HepG2 (cell line): ENCODE results near the gene KBTBD13. TPM values are rescaled to one million over a fixed set of nuclear protein-coding genes. Genes with fewer than 3 reads are reported as not detected.
A peak's percentile ranks its signal among the peaks of the same experiment; 100 is the strongest.

Experiments
- ATAC-seq: fragments of 200-7000 bp; cut with Tn5 transposase; 3 replicates; pipeline ENCODE4 v1.9.1; 2020; ENCODE audit warnings: mild to moderate bottlenecking, moderate library complexity
- BruUV-seq: library from RNA; stranded (reverse); fragments of 400-500 nt; replicated peaks from 2 replicates; lab custom pipeline; 2021; lab: Mats Ljungman, UMichigan
- CTCF ChIA-PET: fragments of 300-600 bp; formaldehyde crosslinking; extraction: SDS; loops from one replicate; lab custom pipeline; 2021; ENCODE audit warnings: low total read pairs, inconsistent platforms, low intra/inter-chr PET ratio; lab: Yijun Ruan, JAX
- POLR2A ChIA-PET: fragments of 350-600 bp; sonication (Branson Sonifier 250); formaldehyde crosslinking; loops from one replicate; lab custom pipeline; 2020; ENCODE audit warnings: antibody characterized with exemption, inconsistent platforms; lab: Yijun Ruan, JAX
- DNase-seq: peaks from one replicate; pipeline ENCODE4 v3.0.0-alpha.2; 2015; ENCODE audit warnings: low spot score
- FAIRE-seq: peaks from 3 replicates; lab custom pipeline; 2011; peaks lifted over from hg19 to GRCh38; lab: Jason Lieb, UNC
- H2AFZ ChIP-seq: one replicate; pipeline ENCODE4 v1.6.1; 2011; ENCODE audit warnings: low read length, inconsistent platforms
- H3K27ac ChIP-seq: fragments of 300-600 bp; 3 replicates; pipeline ENCODE4 v1.8.0; 2011; ENCODE audit warnings: mixed run types, mild to moderate bottlenecking, mixed read lengths, low read length, inconsistent platforms; ENCODE audit not compliant: insufficient read depth; ENCODE audit errors: extremely low read length
- H3K27me3 ChIP-seq, 2 experiments: fragments of 200-600 bp in 1 of 2; 2 replicates in 1 of 2; 3 replicates in 1 of 2; pipeline versions ENCODE4 v1.6.0 to v1.8.0; 2011; ENCODE audit warnings: low read length in 2 of 2, mild to moderate bottlenecking in 2 of 2, moderate library complexity in 2 of 2, inconsistent platforms in 1 of 2; ENCODE audit not compliant: insufficient read depth in 2 of 2, control insufficient read depth in 1 of 2
- H3K36me3 ChIP-seq, 2 experiments: fragments of 200-600 bp in 1 of 2; replicated peaks in 1 of 2; 2 replicates in 1 of 2; 3 replicates in 1 of 2; pipeline versions ENCODE4 v1.5.1 to v1.8.0; 2011; ENCODE audit warnings: low read length in 2 of 2, inconsistent platforms in 1 of 2; ENCODE audit not compliant: insufficient read depth in 2 of 2, control insufficient read depth in 1 of 2
- H3K4me1 ChIP-seq: 2 replicates; pipeline ENCODE4 v1.5.1; 2012; ENCODE audit warnings: low read length, inconsistent platforms; ENCODE audit not compliant: insufficient read depth
- H3K4me2 ChIP-seq: 2 replicates; pipeline ENCODE4 v1.6.0; 2011; ENCODE audit warnings: low read depth, low read length, inconsistent platforms
- H3K4me3 ChIP-seq, 3 experiments: fragments of 200-600 bp in 1 of 3; sonication (generic), shearing (Covaris generic) in 1 of 3; replicated peaks in 1 of 3; 2 replicates each; pipeline ENCODE4 v1.5.1; 2011 to 2016; ENCODE audit warnings: low read length in 3 of 3, inconsistent platforms in 2 of 3, low read depth in 2 of 3, mild to moderate bottlenecking in 2 of 3, control low read depth in 1 of 3, mixed read lengths in 1 of 3; ENCODE audit not compliant: insufficient read depth in 1 of 3
- H3K79me2 ChIP-seq: one replicate; pipeline ENCODE4 v1.6.1; 2011; ENCODE audit warnings: low read length, inconsistent platforms; ENCODE audit not compliant: insufficient read depth
- H3K9ac ChIP-seq: 2 replicates; pipeline ENCODE4 v1.6.0; 2011; ENCODE audit warnings: mild to moderate bottlenecking, low read depth, low read length, inconsistent platforms; ENCODE audit not compliant: insufficient read depth
- H3K9me3 ChIP-seq: 2 replicates; pipeline ENCODE4 v1.5.1; 2012; ENCODE audit warnings: mild to moderate bottlenecking, low read length
- H4K20me1 ChIP-seq: 2 replicates; pipeline ENCODE4 v1.6.0; 2011; ENCODE audit warnings: inconsistent platforms, mild to moderate bottlenecking, low read length, moderate library complexity; ENCODE audit not compliant: insufficient read depth
- AKAP8 ChIP-seq: sonication (generic); formaldehyde crosslinking; IDR thresholded peaks from 2 replicates; pipeline ENCODE4 v1.5.1; 2020; ENCODE audit warnings: mild to moderate bottlenecking, missing genetic modification reagents
- ETV5 ChIP-seq: IDR thresholded peaks from 2 replicates; pipeline ENCODE4 v1.6.1; 2018; ENCODE audit warnings: missing biosample characterization, missing genetic modification reagents, inconsistent platforms, borderline replicate concordance
- FOXA3 ChIP-seq: IDR thresholded peaks from 2 replicates; pipeline ENCODE4 v1.6.1; 2016; ENCODE audit warnings: missing genetic modification reagents, missing compliant biosample characterization
- HDAC1 ChIP-seq: sonication (generic); formaldehyde crosslinking; IDR thresholded peaks from 2 replicates; pipeline ENCODE4 v1.5.1; 2020; ENCODE audit warnings: mild to moderate bottlenecking, missing genetic modification reagents
- HHEX ChIP-seq: IDR thresholded peaks from 2 replicates; pipeline ENCODE4 v1.6.1; 2016; ENCODE audit warnings: control low read depth
- PRDM15 ChIP-seq: sonication (generic); formaldehyde crosslinking; IDR thresholded peaks from 2 replicates; pipeline ENCODE4 v1.4.0; 2020; ENCODE audit warnings: missing genetic modification reagents
- SP2 ChIP-seq: sonication (generic); formaldehyde crosslinking; IDR thresholded peaks from 2 replicates; pipeline ENCODE4 v1.5.1; 2020; ENCODE audit warnings: mild to moderate bottlenecking, missing genetic modification reagents
- SRSF4 ChIP-seq: fragments of 200-400 bp; formaldehyde crosslinking; IDR thresholded peaks from one replicate; pipeline ENCODE4 v1.6.1; 2018; ENCODE audit warnings: mild to moderate bottlenecking, low read depth, low read length, moderate library complexity; ENCODE audit not compliant: poor library complexity, severe bottlenecking
- YEATS4 ChIP-seq: sonication (generic); formaldehyde crosslinking; IDR thresholded peaks from 2 replicates; pipeline ENCODE4 v1.4.0; 2020; ENCODE audit warnings: missing genetic modification reagents, borderline replicate concordance
- ZBTB1 ChIP-seq: sonication (generic); formaldehyde crosslinking; IDR thresholded peaks from 2 replicates; pipeline ENCODE4 v1.4.0; 2020; ENCODE audit warnings: missing genetic modification reagents, borderline replicate concordance
- ZMAT3 ChIP-seq: sonication (generic); formaldehyde crosslinking; conservative IDR thresholded peaks from 2 replicates; pipeline ENCODE4 v1.7.0; 2021; ENCODE audit warnings: missing genetic modification reagents
- ZNF121 ChIP-seq: sonication (generic); formaldehyde crosslinking; IDR thresholded peaks from 2 replicates; pipeline ENCODE4 v1.5.0; 2020; ENCODE audit warnings: mild to moderate bottlenecking, missing genetic modification reagents
- ZNF180 ChIP-seq: sonication (generic); formaldehyde crosslinking; IDR thresholded peaks from 2 replicates; pipeline ENCODE4 v1.4.0; 2020; ENCODE audit warnings: low read depth, missing genetic modification reagents, borderline replicate concordance
- ZNF253 ChIP-seq: sonication (generic); formaldehyde crosslinking; IDR thresholded peaks from 2 replicates; pipeline ENCODE4 v1.8.0; 2022; ENCODE audit warnings: mild to moderate bottlenecking, missing genetic modification reagents, borderline replicate concordance
- ZNF281 ChIP-seq: sonication (generic); formaldehyde crosslinking; IDR thresholded peaks from 2 replicates; pipeline ENCODE4 v1.4.0; 2020; ENCODE audit warnings: missing genetic modification reagents, borderline replicate concordance
- ZNF556 ChIP-seq: sonication (generic); formaldehyde crosslinking; IDR thresholded peaks from 2 replicates; pipeline ENCODE4 v1.4.0; 2020; ENCODE audit warnings: mild to moderate bottlenecking, missing genetic modification reagents, borderline replicate concordance
- ZXDC ChIP-seq: sonication (generic); formaldehyde crosslinking; IDR thresholded peaks from 2 replicates; pipeline ENCODE4 v1.5.0; 2020; ENCODE audit warnings: mild to moderate bottlenecking, missing genetic modification reagents
- WGBS: methylation state at CpG from one replicate; pipeline ENCODE4 v1.1.6; 2017; ENCODE audit warnings: low lambda C conversion rate; 5-methylcytosine and 5-hydroxymethylcytosine counted together
- in situ Hi-C: cut with HindIII; loops from 2 replicates; pipeline ENCODE4 v1.10.0; 2017; ENCODE audit warnings: low pct_unique_long_range_greater_than_20kb; ENCODE audit not compliant: extremely low pct_ligation_motif_present
- intact Hi-C: fragments of 100-400 bp; cut with micrococcal nuclease; formaldehyde crosslinking; loops from one replicate; pipeline ENCODE4 v1.10.0; 2022; ENCODE audit not compliant: unreplicated experiment
- polyA plus RNA-seq, 8 experiments: library from polyadenylated mRNA; depleted of rRNA in 3 of 8; stranded (reverse) in 7 of 8; unstranded in 1 of 8; fragments of >200 nt; fragmentation: Illumina TruSeq in 4 of 8; extraction: Trizol in 4 of 8; gene quantifications; 2 replicates each; pipeline versions ENCODE4 v1.2.1 to v1.2.3, GENCODE V29; 2011 to 2016; ENCODE audit warnings: low read depth in 4 of 8, missing spikeins in 1 of 8, mixed read lengths in 1 of 8; ENCODE audit not compliant: insufficient read depth in 1 of 8
- total RNA-seq, 5 experiments: library from RNA; depleted of rRNA; stranded (reverse); fragments of >200 nt; fragmentation: Illumina TruSeq; extraction: Trizol; gene quantifications; 2 replicates each; pipeline ENCODE4 v1.2.3, GENCODE V29; 2016; ENCODE audit warnings: low read depth in 1 of 5

Gene KBTBD13
- total and polyA plus RNA-seq, 2 of the 13 experiments (the other 11 are each of a cell fraction or from before 2014, with no cell fraction given): not detected

- DNase-seq: no peak
- WGBS: 61% methylated on average over 2 of the region's 2 CpGs
- Histone ChIP-seq H3K27me3 (no peaks in the 10 kb centered on the region), H3K9ac (no peak overlapping the region), H3K4me1 (peaks cover 68% of the 10 kb centered on the region), H3K9me3 (no peaks in the 10 kb centered on the region), H2AFZ (no peak overlapping the region), H3K79me2 (no peaks in the 10 kb centered on the region), H3K4me3 (no peak overlapping the region), H3K36me3 (no peaks in the 10 kb centered on the region), H3K27ac (no peak overlapping the region), H4K20me1 (no peaks in the 10 kb centered on the region), H3K4me2 (peak overlapping the region; percentile 44)
- intact Hi-C loops (no loop called here), in situ Hi-C loops (no loop called here)
- ChIA-PET CTCF (no interaction called here), POLR2A (interaction anchor here (0.7 kb wide), 1 partner anchor 36 kb away, joined by 3 read pairs; no protein-coding TSS in a partner anchor)
- BruUV-seq: no TSS peak
- no peak for ATAC-seq
- FAIRE-seq: no peak
- TF ChIP-seq ETV5 (CRISPR knock-in tag) (no peak), PRDM15 (CRISPR knock-in tag) (no peak), SRSF4 (no peak), SP2 (CRISPR knock-in tag) (no peak), ZNF180 (CRISPR knock-in tag) (no peak), HHEX (CRISPR knock-in tag) (no peak), YEATS4 (CRISPR knock-in tag) (no peak), ZMAT3 (CRISPR knock-in tag) (no peak), ZXDC (no peak), FOXA3 (CRISPR knock-in tag) (no peak), ZNF281 (CRISPR knock-in tag) (no peak), HDAC1 (CRISPR knock-in tag) (no peak), AKAP8 (CRISPR knock-in tag) (no peak), ZBTB1 (CRISPR knock-in tag) (no peak), ZNF121 (CRISPR knock-in tag) (no peak), ZNF556 (no peak), ZNF253 (CRISPR knock-in tag) (no peak)
These were observed 28.3 kb upstream of the KBTBD13 start for GRCh38 chr15:65048241-65048640.
